HG02798 (cell line): ENCODE data around the gene DPF3.
A peak's percentile ranks its signal among the peaks of the same experiment; 100 is the strongest.

Experiments
- ATAC-seq: cut with Tn5 transposase; IDR thresholded peaks from one replicate; pipeline ENCODE4 v1.9.1; 2021; ENCODE audit warnings: mild to moderate bottlenecking; ENCODE audit not compliant: unreplicated experiment, poor library complexity

DPF3 gene

GRCh38 chr14:72906316-72906715 lies 12.4 kb upstream of the DPF3 start:
- ATAC-seq = no peak

GRCh38 chr14:72904840-72905561 lies 11.1 kb upstream of the DPF3 start:
- ATAC-seq = peak; percentile 40

GRCh38 chr14:72904218-72904617 lies 10.3 kb upstream of the DPF3 start:
- ATAC-seq = no peak

GRCh38 chr14:72903716-72904115 lies 9.8 kb upstream of the DPF3 start:
- no peak for ATAC-seq

GRCh38 chr14:72902801-72903530 lies 9.1 kb upstream of the DPF3 start:
- ATAC-seq = no peak

GRCh38 chr14:72901361-72901760 lies 7.5 kb upstream of the DPF3 start:
- ATAC-seq = no peak

- no peak for ATAC-seq
Measured at GRCh38 chr14:72898448-72898847, 4.5 kb upstream of the DPF3 start.

- no peak for ATAC-seq
Measured at GRCh38 chr14:72894623-72895378, 900 bp upstream of the DPF3 start.

GRCh38 chr14:72894323-72894622 lies 372 bp upstream of the DPF3 start:
- no peak for ATAC-seq

GRCh38 chr14:72892879-72893635 lies 844 bp downstream of the DPF3 start:
- ATAC-seq = peak; percentile 14

- ATAC-seq = no peak
Measured at GRCh38 chr14:72892103-72892878, 1.6 kb downstream of the DPF3 start.

GRCh38 chr14:72891666-72892102 lies 2.2 kb downstream of the DPF3 start:
- ATAC-seq = no peak

GRCh38 chr14:72889366-72889765 lies 4.5 kb downstream of the DPF3 start:
- ATAC-seq = no peak

GRCh38 chr14:72888636-72889201 lies 5.2 kb downstream of the DPF3 start:
- no peak for ATAC-seq

- ATAC-seq = no peak
Measured at GRCh38 chr14:72888192-72888591, 5.7 kb downstream of the DPF3 start.

- ATAC-seq = no peak
Measured at GRCh38 chr14:72887514-72887913, 6.4 kb downstream of the DPF3 start.

- ATAC-seq = no peak
Measured at GRCh38 chr14:72884386-72884785, 9.5 kb downstream of the DPF3 start.

- ATAC-seq = no peak
Measured at GRCh38 chr14:72883961-72884360, 9.9 kb downstream of the DPF3 start.

- ATAC-seq = no peak
Measured at GRCh38 chr14:72883109-72883508, 10.8 kb downstream of the DPF3 start.

GRCh38 chr14:72882463-72882862 lies 11.4 kb downstream of the DPF3 start:
- no peak for ATAC-seq
